HUES48 (cell line): ENCODE data around the gene HSF2BP.
"Not testable (repeated sequence)": the region's sequence is repeated elsewhere in the genome, so short reads cannot be mapped to it uniquely, and the experiment has no call there.

Experiments
- H3K27ac ChIP-seq: one replicate; pipeline ENCODE4 v1.7.0; 2013; ENCODE audit warnings: low read depth, low read length, inconsistent platforms
- H3K27me3 ChIP-seq: 2 replicates; pipeline ENCODE4 v1.6.1; 2013; ENCODE audit warnings: mild to moderate bottlenecking, low read length; ENCODE audit not compliant: control insufficient read depth, insufficient read depth
- H3K36me3 ChIP-seq: 2 replicates; pipeline ENCODE4 v1.6.1; 2013; ENCODE audit warnings: low read length; ENCODE audit not compliant: control insufficient read depth, insufficient read depth
- H3K4me1 ChIP-seq: 2 replicates; pipeline ENCODE4 v1.6.1; 2013; ENCODE audit warnings: mild to moderate bottlenecking, low read length; ENCODE audit not compliant: control insufficient read depth, insufficient read depth
- H3K4me3 ChIP-seq: 2 replicates; pipeline ENCODE4 v1.5.1; 2013; ENCODE audit warnings: mild to moderate bottlenecking, low read depth, low read length
- H3K9ac ChIP-seq: 2 replicates; pipeline ENCODE4 v1.6.1; 2013; ENCODE audit warnings: mild to moderate bottlenecking, low read depth, low read length, moderate library complexity
- H3K9me3 ChIP-seq: 2 replicates; pipeline ENCODE4 v1.6.1; 2013; ENCODE audit warnings: low read length; ENCODE audit not compliant: control insufficient read depth, insufficient read depth

Gene HSF2BP

DNA sequence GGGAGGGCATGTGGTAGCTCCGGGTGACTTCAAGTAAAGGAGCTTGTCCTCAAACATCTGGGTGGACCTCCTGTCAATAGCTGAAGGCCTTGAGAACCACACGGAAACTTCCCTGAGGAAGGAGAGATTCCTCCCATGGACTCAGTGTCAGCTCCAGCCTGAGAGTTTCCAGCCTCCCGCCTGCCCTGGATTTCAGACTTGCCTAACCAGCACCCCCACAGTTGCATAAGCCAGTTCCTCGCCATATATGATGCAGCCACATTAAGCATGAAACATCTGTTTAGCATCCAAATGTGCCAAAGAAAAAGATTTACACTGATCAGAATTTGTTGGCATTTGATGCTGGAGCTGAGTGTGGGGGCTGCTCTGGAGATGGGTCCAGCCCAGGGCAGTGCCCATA is 148.1 kb downstream of the HSF2BP start:
- not testable (repeated sequence) for H3K9ac ChIP-seq, H3K36me3 ChIP-seq, H3K27ac ChIP-seq, H3K27me3 ChIP-seq, H3K4me3 ChIP-seq, H3K9me3 ChIP-seq, H3K4me1 ChIP-seq

DNA sequence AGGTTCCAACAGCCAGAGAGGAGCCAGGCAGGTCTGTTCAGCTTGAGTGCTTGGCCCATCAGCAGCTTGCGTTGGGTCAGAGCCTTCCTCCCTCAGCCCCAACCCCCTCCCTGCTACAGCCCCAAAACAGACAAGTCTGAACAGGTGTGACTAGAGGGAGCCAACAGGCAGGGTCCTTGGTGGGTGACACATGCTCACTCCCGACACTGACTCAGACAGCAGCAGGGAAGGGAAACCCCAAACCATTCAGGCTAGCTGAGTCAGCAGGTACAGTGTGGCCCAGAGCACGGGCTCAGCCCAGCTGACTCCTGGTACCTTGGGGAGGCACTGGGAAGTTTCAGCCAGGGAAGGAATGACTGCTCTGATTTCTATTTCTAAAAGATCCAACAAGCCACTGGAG is 148.6 kb downstream of the HSF2BP start:
- not testable (repeated sequence) for H3K27me3 ChIP-seq, H3K4me1 ChIP-seq, H3K36me3 ChIP-seq, H3K9me3 ChIP-seq, H3K9ac ChIP-seq, H3K4me3 ChIP-seq, H3K27ac ChIP-seq

DNA sequence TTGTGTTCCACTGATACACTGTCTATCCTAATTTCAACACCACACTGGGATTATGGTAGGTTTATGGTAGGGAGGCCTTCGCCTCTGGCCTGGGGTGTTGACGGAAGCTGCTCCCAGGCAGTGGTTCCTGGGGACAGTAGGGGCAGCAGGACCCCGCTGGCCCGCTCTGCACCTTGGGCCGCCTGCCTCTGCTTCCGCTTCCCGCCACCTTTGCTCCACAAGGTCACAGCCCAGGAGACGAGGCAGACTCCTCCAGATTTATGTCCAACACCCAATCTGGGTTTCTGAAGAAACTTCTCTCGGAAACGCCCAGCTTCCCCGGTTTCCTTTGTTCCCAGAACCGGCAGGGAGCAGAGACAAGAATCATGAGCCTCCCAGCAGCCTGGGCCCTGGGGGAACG is 155.4 kb downstream of the HSF2BP start:
- not testable (repeated sequence) for H3K4me1 ChIP-seq, H3K4me3 ChIP-seq, H3K36me3 ChIP-seq, H3K9me3 ChIP-seq, H3K27ac ChIP-seq, H3K27me3 ChIP-seq, H3K9ac ChIP-seq

DNA sequence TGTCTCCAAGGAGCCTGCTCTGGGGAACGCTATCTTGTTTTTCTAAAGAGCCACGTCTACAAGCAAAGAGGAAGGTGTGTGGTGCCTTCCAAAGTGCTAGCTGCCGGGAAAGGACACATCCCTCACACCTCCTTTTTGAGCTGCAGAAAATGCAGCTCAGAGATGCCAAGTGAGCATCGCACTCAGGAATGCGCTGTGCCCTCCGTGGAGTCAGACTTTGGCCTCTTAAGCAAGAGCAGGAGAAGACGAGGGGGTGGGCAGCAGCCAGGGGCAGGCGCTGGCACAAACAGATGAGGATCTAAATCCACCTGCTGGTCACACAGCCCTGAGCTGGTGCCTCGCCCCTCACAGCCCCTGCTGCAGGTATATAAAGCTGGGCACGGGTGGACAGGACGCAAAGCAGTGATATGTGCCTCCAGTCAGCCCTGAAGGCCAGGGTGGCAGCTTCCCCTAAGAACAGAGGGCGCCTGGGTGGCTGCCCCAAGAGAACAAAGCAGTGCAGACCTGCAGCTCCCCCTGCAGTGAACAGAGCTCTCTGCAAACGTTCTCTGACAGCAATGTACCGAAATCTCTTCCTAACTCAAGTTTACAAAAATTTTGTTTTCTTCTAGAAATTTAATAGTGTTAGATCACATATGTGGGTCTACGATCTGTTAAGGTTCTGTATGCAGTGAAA is 156.1 kb downstream of the HSF2BP start:
- H3K4me3 ChIP-seq, H3K9ac ChIP-seq, H3K9me3 ChIP-seq, H3K4me1 ChIP-seq, H3K27me3 ChIP-seq, H3K36me3 ChIP-seq, H3K27ac ChIP-seq: not testable (repeated sequence)

DNA sequence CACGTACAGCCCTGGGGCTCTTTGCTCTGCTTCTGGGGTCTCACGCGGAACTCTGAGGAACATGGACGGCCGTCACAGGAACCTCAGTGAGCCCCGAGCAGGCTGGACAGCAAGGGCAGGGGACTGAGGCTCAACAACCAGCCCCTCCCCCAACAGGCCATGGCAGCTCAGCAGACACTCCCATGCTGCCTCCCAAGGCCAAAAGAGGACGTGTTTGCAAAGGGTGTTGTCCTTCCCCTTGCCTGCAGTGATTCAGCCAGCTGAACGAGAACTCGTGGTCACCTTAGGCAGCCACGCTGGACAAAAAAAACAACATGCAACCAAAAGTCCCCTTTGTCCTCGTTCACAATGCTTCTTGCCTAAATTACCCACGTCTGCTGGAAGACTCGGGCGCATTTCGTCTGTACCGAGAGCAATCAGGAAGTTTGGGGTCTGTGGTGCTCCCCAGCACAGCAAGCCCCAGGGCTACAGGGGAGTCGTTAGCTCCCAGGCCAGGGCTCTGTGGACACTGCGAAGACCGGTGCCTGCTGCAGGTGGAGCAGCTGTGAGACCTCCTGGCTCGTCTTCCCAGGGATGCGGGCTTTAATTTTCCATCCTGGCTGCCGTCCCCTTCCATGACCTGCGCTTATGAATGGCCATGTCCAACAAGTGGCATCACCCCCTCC is 156.7 kb downstream of the HSF2BP start:
- not testable (repeated sequence) for H3K4me1 ChIP-seq, H3K9me3 ChIP-seq, H3K9ac ChIP-seq, H3K27me3 ChIP-seq, H3K36me3 ChIP-seq, H3K27ac ChIP-seq, H3K4me3 ChIP-seq

DNA sequence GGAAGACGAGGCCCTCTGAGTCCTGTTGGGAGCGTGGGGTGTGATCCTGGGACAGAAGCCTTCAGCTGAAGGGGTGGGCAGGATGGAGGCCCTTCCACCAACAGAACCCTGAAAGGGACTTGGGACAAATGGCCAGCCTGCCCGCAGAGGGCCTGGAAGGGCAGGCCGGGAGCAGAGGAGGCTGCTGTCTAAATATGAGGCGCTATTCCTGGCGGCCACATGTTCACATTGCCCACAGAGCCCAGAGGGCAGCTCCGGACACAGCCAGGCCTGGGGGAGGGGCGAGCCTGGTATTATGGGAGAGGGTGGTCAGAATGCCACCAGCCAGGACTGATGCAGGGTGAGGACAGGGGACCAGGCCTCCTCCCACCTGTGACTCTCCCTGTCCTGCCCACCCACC is 160.4 kb downstream of the HSF2BP start:
- H3K36me3 ChIP-seq, H3K4me3 ChIP-seq, H3K27me3 ChIP-seq, H3K4me1 ChIP-seq, H3K9me3 ChIP-seq, H3K27ac ChIP-seq, H3K9ac ChIP-seq: not testable (repeated sequence)

DNA sequence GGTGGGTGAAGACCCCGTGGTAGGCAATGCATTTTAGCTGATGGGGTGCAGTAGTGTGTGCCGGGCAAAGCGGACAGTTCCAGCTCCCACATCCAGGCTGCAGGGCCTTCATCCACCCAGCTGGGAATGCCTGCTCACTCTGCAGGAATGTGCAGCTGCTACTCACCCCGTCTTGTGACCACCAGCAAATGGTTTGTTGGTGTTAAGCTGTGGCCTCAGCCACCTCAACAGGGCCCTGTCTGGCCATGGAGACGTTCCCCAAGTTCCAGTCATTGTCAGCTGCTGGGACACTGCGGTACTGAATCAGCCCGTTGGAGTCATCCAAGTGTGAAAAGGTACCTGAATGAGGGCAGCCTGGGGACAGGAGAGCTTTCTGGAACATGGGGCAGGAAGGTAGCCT is 161.2 kb downstream of the HSF2BP start:
- not testable (repeated sequence) for H3K9me3 ChIP-seq, H3K27me3 ChIP-seq, H3K36me3 ChIP-seq, H3K4me1 ChIP-seq, H3K27ac ChIP-seq, H3K9ac ChIP-seq, H3K4me3 ChIP-seq

DNA sequence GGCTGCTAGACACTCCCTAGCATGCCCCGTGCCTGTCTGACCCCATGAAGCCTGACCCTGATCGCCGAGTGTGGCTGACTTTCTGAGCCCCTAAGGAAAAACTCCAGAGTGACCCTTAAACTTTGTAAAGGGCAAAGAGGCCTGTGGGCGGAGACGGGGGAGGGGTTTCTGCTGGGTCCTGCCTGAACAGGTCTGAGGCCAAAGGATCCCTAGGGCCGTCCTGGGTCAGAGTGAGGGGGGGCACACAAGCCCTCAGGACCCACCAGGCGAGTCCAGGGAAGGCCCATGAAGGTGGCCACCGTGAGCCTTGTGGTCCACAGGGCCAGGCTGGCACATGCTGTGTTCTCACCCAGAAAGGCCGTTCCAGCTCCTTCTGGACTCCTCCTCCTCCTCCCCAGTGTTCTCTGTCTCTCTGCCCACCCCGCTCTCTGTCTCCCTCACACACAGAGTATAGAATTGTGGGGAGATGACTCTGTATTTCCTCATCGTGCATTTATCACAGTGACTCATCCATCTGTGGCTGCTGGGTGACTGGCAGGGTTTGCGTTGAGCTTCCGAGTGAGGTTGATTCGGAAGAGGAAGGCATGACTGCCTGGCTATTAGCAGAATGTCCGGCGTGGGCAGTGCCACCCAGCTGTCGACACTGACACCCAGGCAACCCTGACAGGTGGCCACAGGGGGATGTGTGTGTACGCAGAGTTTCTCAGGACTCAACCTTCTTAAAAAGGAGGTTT is 164.8 kb downstream of the HSF2BP start:
- H3K27ac ChIP-seq, H3K9me3 ChIP-seq, H3K9ac ChIP-seq, H3K4me3 ChIP-seq, H3K27me3 ChIP-seq, H3K36me3 ChIP-seq, H3K4me1 ChIP-seq: not testable (repeated sequence)

DNA sequence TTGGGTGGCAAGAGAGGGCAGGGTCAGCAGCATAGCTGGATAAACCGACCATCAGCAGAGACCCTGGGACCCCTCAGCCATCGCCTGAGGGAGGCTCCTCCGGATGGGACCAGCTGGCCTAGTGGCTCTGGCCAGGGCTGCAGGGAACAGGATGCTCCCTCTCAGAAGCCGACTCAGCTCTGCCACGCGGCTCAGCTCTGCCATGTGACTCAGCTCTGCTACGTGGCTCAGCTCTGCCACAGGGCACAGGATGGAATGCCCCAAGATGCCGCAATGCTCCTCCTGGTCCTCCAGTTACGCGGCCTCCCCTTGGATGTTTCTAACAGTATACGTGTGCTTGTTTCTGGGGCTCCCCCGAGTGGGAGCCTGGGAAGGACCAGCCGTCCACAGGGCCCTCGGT is 165.8 kb downstream of the HSF2BP start:
- not testable (repeated sequence) for H3K9me3 ChIP-seq, H3K36me3 ChIP-seq, H3K4me1 ChIP-seq, H3K27ac ChIP-seq, H3K4me3 ChIP-seq, H3K9ac ChIP-seq, H3K27me3 ChIP-seq

DNA sequence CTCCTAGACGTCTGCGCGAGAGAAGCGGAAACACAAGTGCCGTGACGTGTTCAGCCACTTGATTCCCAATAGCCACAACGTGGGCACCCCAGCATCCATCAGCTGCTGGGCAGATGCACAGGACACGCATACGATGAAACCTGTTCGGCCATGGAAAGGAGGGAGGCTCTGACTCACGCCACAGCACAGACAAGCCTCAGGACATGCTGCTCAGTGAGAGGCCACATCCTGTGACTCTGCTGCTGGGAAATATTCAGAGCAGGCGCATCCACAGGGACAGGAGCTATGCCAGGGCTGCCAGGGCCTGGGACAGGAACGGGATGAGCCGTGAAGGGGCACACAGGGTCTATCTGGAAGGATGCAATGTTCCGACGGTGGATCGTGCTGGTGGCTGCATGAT is 171.1 kb downstream of the HSF2BP start:
- H3K36me3 ChIP-seq, H3K27me3 ChIP-seq, H3K4me1 ChIP-seq, H3K4me3 ChIP-seq, H3K27ac ChIP-seq, H3K9ac ChIP-seq, H3K9me3 ChIP-seq: not testable (repeated sequence)

DNA sequence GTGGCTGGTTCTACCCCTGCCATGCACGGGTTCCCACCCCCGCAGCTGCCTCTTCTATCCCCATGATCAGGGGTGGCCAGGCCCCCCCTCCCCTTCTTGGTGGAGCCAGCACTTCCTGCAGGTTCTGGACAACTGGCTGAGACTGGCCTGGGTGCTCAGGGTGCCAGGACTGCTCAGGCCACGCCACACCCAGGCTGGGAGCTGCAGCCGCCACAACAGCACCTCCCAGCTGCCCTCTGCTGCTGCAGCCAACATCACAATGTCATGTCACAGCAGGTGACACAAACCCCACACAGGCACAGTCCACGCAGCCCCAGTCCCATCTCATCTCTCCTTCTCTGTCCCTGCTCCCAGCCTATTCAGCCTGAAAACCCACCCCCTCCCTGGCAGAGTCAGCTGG is 173.2 kb downstream of the HSF2BP start:
- H3K4me3 ChIP-seq, H3K9me3 ChIP-seq, H3K36me3 ChIP-seq, H3K27me3 ChIP-seq, H3K4me1 ChIP-seq, H3K27ac ChIP-seq, H3K9ac ChIP-seq: not testable (repeated sequence)
